ENCODE measurements around the gene SUMF1.

The SUMF1 gene

DNA sequence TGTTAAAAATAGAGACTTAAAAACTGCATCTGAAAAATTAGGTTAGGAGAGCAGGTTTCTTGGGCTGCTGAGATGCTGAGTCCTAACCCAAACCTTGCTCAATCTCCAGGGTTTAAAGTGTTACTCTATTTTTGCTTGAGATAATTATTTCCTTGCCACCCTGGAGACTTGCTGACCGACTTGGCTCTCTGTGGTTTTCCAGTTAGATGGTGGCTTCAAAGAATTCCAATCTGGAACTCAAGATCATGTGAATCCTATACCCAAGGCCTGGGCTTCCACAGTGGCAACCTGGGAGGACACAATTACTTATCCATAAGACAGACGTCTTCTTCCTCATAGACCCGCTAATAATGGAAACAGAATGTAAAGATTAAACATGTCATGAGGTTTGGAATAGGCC, 47.7 kb downstream of the SUMF1 start:
- TF ChIP-seq, protein P1, sequence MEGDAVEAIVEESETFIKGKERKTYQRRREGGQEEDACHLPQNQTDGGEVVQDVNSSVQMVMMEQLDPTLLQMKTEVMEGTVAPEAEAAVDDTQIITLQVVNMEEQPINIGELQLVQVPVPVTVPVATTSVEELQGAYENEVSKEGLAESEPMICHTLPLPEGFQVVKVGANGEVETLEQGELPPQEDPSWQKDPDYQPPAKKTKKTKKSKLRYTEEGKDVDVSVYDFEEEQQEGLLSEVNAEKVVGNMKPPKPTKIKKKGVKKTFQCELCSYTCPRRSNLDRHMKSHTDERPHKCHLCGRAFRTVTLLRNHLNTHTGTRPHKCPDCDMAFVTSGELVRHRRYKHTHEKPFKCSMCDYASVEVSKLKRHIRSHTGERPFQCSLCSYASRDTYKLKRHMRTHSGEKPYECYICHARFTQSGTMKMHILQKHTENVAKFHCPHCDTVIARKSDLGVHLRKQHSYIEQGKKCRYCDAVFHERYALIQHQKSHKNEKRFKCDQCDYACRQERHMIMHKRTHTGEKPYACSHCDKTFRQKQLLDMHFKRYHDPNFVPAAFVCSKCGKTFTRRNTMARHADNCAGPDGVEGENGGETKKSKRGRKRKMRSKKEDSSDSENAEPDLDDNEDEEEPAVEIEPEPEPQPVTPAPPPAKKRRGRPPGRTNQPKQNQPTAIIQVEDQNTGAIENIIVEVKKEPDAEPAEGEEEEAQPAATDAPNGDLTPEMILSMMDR (IDR thresholded peaks at IDR 0.05; ENCODE audit: low read depth, low read length): no peak

GRCh38 chr3:4418156-4418555, 48.9 kb downstream of the SUMF1 start:
- TF ChIP-seq, protein P1 (IDR thresholded peaks at IDR 0.05; ENCODE audit: low read depth, low read length): no peak
- H3K4me3 ChIP-seq (ENCODE audit: low read depth, low read length): no peak overlapping the region

More for the DNA sequence above, 47.7 kb downstream of the SUMF1 start:
- no peak overlapping the region for H3K4me3 ChIP-seq (ENCODE audit: low read depth, low read length)

- no peak overlapping the region for H3K4me3 ChIP-seq (ENCODE audit: low read depth, low read length)
- TF ChIP-seq, protein P1 (IDR thresholded peaks at IDR 0.05; ENCODE audit: low read depth, low read length): no peak
Observed at GRCh38 chr3:4417449-4417848, 49.6 kb downstream of the SUMF1 start.

GRCh38 chr3:4416961-4417360, 50.1 kb downstream of the SUMF1 start:
- TF ChIP-seq, protein P1 (IDR thresholded peaks at IDR 0.05; ENCODE audit: low read depth, low read length): no peak
- no peak overlapping the region for H3K4me3 ChIP-seq (ENCODE audit: low read depth, low read length)

DNA sequence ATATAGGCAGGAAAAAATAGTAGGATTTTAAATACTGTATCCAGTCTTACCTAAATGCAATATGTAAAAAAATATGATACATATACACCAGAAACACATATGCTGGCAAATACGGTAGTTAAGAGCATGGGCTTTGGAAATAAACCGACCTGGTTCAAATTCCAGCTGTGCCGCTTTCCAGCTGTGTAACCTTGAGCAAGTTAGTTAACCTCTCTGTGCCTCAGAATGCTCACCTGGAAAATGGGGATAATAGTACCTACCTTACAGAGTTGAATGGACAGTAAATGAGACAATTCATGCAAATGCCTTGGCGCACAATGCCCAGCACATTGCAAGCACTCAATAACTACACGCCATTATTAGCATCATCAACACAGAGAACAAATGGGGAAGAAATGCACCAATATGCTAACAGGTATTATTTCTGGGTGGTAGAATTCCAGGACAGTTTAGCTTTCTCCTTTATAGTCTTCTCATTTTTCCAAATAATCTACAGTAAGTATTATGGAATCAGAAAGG, 50.6 kb downstream of the SUMF1 start:
- TF ChIP-seq, protein P1 (IDR thresholded peaks at IDR 0.05; ENCODE audit: low read depth, low read length): no peak
- H3K4me3 ChIP-seq (ENCODE audit: low read depth, low read length): no peak overlapping the region

- TF ChIP-seq, protein P1 (IDR thresholded peaks at IDR 0.05; ENCODE audit: low read depth, low read length): no peak
Observed at GRCh38 chr3:4413467-4413866, 53.6 kb downstream of the SUMF1 start.

GRCh38 chr3:4411833-4412232, 55.2 kb downstream of the SUMF1 start:
- no peak overlapping the region for H3K4me3 ChIP-seq (ENCODE audit: low read depth, low read length)
- TF ChIP-seq, protein P1 (IDR thresholded peaks at IDR 0.05; ENCODE audit: low read depth, low read length): no peak

More at GRCh38 chr3:4413467-4413866, 53.6 kb downstream of the SUMF1 start:
- H3K4me3 ChIP-seq (ENCODE audit: low read depth, low read length): no peak overlapping the region

Data from WI38 (cell line).